HepG2 (cell line): Measurements from ENCODE around the gene BBS4. TPM values are rescaled to one million over a fixed set of nuclear protein-coding genes. Genes with fewer than 3 reads are reported as not detected.
A peak's percentile ranks its signal among the peaks of the same experiment; 100 is the strongest.

Experiments
- ASH2L ChIP-seq: fragments of 300-600, 200-600 bp; sonication (generic); IDR thresholded peaks from 2 replicates; pipeline ENCODE4 v1.7.0; 2017; ENCODE audit warnings: low read depth, mild to moderate bottlenecking, moderate library complexity, mixed read lengths, low read length; ENCODE audit not compliant: insufficient read length
- BRD4 ChIP-seq: sonication (generic); formaldehyde crosslinking; IDR thresholded peaks from 2 replicates; pipeline ENCODE4 v1.4.0; 2020; ENCODE audit warnings: missing genetic modification reagents
- GATAD1 ChIP-seq: IDR thresholded peaks from 2 replicates; pipeline ENCODE4 v1.6.1; 2016; ENCODE audit warnings: missing genetic modification reagents, missing compliant biosample characterization
- GLI4 ChIP-seq: sonication (generic); formaldehyde crosslinking; IDR thresholded peaks from 2 replicates; pipeline ENCODE4 v1.5.1; 2020; ENCODE audit warnings: missing genetic modification reagents, mild to moderate bottlenecking, moderate library complexity, borderline replicate concordance
- HNRNPK ChIP-seq: fragments of 200-400 bp; formaldehyde crosslinking; IDR thresholded peaks from 2 replicates; pipeline ENCODE4 v1.6.1; 2018; ENCODE audit warnings: low read length, low read depth, moderate library complexity, mild to moderate bottlenecking; ENCODE audit not compliant: poor library complexity, severe bottlenecking
- KLF9 ChIP-seq: IDR thresholded peaks from 2 replicates; pipeline ENCODE4 v1.6.1; 2016; ENCODE audit warnings: low read depth
- PAWR ChIP-seq: sonication (generic); formaldehyde crosslinking; IDR thresholded peaks from 2 replicates; pipeline ENCODE4 v1.4.0; 2020; ENCODE audit warnings: missing genetic modification reagents, mild to moderate bottlenecking, borderline replicate concordance
- RELA ChIP-seq: sonication (generic); formaldehyde crosslinking; IDR thresholded peaks from 2 replicates; pipeline ENCODE4 v1.4.0; 2020; ENCODE audit warnings: missing genetic modification reagents
- TBX3 ChIP-seq: fragments of 450-650 bp; IDR thresholded peaks from 2 replicates; pipeline ENCODE4 v1.6.1; 2017; ENCODE audit warnings: antibody characterized with exemption, mild to moderate bottlenecking, inconsistent platforms, borderline replicate concordance
- ZNF282 ChIP-seq: fragments of 450-650 bp; IDR thresholded peaks from 2 replicates; pipeline ENCODE4 v1.6.1; 2018; ENCODE audit not compliant: partially characterized antibody
- ZNF34 ChIP-seq: sonication (generic); formaldehyde crosslinking; IDR thresholded peaks from 2 replicates; pipeline ENCODE4 v1.4.0; 2020; ENCODE audit warnings: mild to moderate bottlenecking, missing genetic modification reagents, borderline replicate concordance
- ZNF720 ChIP-seq: sonication (generic); formaldehyde crosslinking; IDR thresholded peaks from 2 replicates; pipeline ENCODE4 v1.4.0; 2020; ENCODE audit warnings: missing genetic modification reagents
- ZNF775 ChIP-seq: sonication (generic); formaldehyde crosslinking; IDR thresholded peaks from 2 replicates; pipeline ENCODE4 v1.4.0; 2020; ENCODE audit warnings: missing genetic modification reagents, mild to moderate bottlenecking, moderate library complexity, borderline replicate concordance
- ZNF790 ChIP-seq: sonication (generic); formaldehyde crosslinking; IDR thresholded peaks from 2 replicates; pipeline ENCODE4 v1.8.0; 2022; ENCODE audit warnings: missing genetic modification reagents, mild to moderate bottlenecking, borderline replicate concordance
- polyA plus RNA-seq, 8 experiments: library from polyadenylated mRNA; depleted of rRNA in 3 of 8; stranded (reverse) in 7 of 8; unstranded in 1 of 8; fragments of >200 nt; fragmentation: Illumina TruSeq in 4 of 8; extraction: Trizol in 4 of 8; gene quantifications; 2 replicates each; pipeline versions ENCODE4 v1.2.1 to v1.2.3, GENCODE V29; 2011 to 2016; ENCODE audit warnings: low read depth in 4 of 8, missing spikeins in 1 of 8, mixed read lengths in 1 of 8; ENCODE audit not compliant: insufficient read depth in 1 of 8
- total RNA-seq, 5 experiments: library from RNA; depleted of rRNA; stranded (reverse); fragments of >200 nt; fragmentation: Illumina TruSeq; extraction: Trizol; gene quantifications; 2 replicates each; pipeline ENCODE4 v1.2.3, GENCODE V29; 2016; ENCODE audit warnings: low read depth in 1 of 5
- TF ChIP-seq, protein P1 (sequence below): sonication (generic); formaldehyde crosslinking; conservative IDR thresholded peaks from 2 replicates; pipeline ENCODE4 v1.8.0; 2022; ENCODE audit warnings: mild to moderate bottlenecking, moderate library complexity, missing genetic modification reagents
- TF ChIP-seq, protein P2 (sequence below): sonication (generic); formaldehyde crosslinking; IDR thresholded peaks from 2 replicates; pipeline ENCODE4 v1.4.0; 2020; ENCODE audit warnings: missing genetic modification reagents
- TF ChIP-seq, protein P3 (sequence below): sonication (generic); formaldehyde crosslinking; IDR thresholded peaks from 2 replicates; pipeline ENCODE4 v1.8.0; 2022; ENCODE audit warnings: missing genetic modification reagents, mild to moderate bottlenecking, inconsistent platforms, borderline replicate concordance
- TF ChIP-seq, protein P4 (sequence below): sonication (generic); formaldehyde crosslinking; IDR thresholded peaks from 2 replicates; pipeline ENCODE4 v1.4.0; 2020; ENCODE audit warnings: missing genetic modification reagents

Gene BBS4
- total and polyA plus RNA-seq, 2 of the 13 experiments (the other 11 are each of a cell fraction or from before 2014, with no cell fraction given): 16.0 to 21.3 TPM

DNA sequence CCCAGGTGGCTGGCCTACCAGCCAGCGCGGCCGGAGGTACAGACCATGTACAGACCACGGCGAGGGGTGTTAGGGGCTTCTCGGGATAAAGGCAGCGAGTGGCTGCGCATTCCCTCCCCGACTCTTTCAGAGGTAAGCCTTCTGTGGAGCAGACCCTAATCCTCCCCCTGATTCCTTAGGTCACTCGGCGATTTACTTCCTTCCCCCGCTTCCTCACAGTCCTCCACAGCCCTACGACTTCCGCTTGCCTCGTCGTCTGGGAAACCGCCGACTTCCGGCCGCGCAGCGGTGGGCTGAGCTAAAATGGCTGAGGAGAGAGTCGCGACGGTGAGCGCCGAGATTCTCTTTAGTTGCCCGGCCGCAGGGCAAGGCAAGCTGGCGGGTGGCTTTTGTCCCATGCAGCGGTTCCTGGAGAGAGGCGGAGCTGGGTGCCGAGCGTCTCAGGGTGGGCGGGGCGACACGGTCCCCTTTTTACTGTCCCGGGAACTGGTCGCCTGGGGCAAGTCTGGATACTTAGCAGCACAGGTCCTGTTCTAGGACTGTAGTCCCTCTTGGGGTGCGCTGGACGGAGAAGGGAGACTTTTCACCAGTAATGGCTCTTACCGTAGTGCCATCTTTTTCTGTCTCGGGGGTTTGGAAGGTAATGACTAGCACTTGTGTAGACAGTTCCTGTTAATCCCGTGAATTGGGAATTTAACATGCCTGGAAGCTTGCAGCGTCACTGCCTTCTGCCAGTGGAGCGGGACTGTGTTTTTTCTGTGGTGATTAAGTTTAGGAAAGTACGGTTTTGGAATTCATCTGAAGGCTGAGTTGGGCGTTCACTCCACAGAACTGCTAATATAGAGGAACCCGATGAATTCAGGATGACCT, at the start of gene BBS4, which contains the start of gene HIGD2B (continued):
- TF ChIP-seq, protein P1, sequence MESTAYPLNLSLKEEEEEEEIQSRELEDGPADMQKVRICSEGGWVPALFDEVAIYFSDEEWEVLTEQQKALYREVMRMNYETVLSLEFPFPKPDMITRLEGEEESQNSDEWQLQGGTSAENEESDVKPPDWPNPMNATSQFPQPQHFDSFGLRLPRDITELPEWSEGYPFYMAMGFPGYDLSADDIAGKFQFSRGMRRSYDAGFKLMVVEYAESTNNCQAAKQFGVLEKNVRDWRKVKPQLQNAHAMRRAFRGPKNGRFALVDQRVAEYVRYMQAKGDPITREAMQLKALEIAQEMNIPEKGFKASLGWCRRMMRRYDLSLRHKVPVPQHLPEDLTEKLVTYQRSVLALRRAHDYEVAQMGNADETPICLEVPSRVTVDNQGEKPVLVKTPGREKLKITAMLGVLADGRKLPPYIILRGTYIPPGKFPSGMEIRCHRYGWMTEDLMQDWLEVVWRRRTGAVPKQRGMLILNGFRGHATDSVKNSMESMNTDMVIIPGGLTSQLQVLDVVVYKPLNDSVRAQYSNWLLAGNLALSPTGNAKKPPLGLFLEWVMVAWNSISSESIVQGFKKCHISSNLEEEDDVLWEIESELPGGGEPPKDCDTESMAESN (CRISPR knock-in tag): peak; percentile 59; the same call in 1 of the 2 replicates
- TF ChIP-seq ZNF720 (CRISPR knock-in tag): no peak
- TF ChIP-seq ZNF34 (CRISPR knock-in tag): 0 out of 2 replicates have a peak, but pooled peaks have one; percentile 69
- no peak for TF ChIP-seq ZNF282
- no peak for TF ChIP-seq PAWR (CRISPR knock-in tag)
- no peak for TF ChIP-seq RELA (CRISPR knock-in tag)
- TF ChIP-seq, protein P2, sequence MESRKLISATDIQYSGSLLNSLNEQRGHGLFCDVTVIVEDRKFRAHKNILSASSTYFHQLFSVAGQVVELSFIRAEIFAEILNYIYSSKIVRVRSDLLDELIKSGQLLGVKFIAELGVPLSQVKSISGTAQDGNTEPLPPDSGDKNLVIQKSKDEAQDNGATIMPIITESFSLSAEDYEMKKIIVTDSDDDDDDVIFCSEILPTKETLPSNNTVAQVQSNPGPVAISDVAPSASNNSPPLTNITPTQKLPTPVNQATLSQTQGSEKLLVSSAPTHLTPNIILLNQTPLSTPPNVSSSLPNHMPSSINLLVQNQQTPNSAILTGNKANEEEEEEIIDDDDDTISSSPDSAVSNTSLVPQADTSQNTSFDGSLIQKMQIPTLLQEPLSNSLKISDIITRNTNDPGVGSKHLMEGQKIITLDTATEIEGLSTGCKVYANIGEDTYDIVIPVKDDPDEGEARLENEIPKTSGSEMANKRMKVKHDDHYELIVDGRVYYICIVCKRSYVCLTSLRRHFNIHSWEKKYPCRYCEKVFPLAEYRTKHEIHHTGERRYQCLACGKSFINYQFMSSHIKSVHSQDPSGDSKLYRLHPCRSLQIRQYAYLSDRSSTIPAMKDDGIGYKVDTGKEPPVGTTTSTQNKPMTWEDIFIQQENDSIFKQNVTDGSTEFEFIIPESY: no peak
- peak; percentile 54 for TF ChIP-seq ASH2L
- TF ChIP-seq HNRNPK: no peak
- no peak for TF ChIP-seq KLF9
- TF ChIP-seq GATAD1 (CRISPR knock-in tag): peak; percentile 81
- TF ChIP-seq TBX3: no peak
- no peak for TF ChIP-seq BRD4 (CRISPR knock-in tag)
- no peak; the same call in 1 of the 2 replicates for TF ChIP-seq ZNF775 (CRISPR knock-in tag)
- TF ChIP-seq, protein P3, sequence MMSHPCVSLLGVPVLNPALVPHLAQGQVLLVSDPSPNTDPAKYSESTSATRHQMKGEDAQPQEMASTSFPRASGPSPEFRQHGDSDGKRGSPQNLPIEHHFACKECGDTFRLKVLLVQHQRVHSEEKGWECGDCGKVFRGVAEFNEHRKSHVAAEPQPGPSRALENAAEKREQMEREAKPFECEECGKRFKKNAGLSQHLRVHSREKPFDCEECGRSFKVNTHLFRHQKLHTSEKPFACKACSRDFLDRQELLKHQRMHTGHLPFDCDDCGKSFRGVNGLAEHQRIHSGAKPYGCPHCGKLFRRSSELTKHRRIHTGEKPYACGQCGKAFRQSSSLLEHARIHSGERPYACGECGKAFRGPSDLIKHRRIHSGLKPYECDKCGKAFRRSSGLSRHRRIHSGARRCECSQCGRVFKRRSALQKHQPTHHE (CRISPR knock-in tag): no peak
- TF ChIP-seq, protein P4, sequence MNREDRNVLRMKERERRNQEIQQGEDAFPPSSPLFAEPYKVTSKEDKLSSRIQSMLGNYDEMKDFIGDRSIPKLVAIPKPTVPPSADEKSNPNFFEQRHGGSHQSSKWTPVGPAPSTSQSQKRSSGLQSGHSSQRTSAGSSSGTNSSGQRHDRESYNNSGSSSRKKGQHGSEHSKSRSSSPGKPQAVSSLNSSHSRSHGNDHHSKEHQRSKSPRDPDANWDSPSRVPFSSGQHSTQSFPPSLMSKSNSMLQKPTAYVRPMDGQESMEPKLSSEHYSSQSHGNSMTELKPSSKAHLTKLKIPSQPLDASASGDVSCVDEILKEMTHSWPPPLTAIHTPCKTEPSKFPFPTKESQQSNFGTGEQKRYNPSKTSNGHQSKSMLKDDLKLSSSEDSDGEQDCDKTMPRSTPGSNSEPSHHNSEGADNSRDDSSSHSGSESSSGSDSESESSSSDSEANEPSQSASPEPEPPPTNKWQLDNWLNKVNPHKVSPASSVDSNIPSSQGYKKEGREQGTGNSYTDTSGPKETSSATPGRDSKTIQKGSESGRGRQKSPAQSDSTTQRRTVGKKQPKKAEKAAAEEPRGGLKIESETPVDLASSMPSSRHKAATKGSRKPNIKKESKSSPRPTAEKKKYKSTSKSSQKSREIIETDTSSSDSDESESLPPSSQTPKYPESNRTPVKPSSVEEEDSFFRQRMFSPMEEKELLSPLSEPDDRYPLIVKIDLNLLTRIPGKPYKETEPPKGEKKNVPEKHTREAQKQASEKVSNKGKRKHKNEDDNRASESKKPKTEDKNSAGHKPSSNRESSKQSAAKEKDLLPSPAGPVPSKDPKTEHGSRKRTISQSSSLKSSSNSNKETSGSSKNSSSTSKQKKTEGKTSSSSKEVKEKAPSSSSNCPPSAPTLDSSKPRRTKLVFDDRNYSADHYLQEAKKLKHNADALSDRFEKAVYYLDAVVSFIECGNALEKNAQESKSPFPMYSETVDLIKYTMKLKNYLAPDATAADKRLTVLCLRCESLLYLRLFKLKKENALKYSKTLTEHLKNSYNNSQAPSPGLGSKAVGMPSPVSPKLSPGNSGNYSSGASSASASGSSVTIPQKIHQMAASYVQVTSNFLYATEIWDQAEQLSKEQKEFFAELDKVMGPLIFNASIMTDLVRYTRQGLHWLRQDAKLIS (CRISPR knock-in tag): no peak
- no peak for TF ChIP-seq ZNF790 (CRISPR knock-in tag)
- no peak for TF ChIP-seq GLI4 (CRISPR knock-in tag)
